T47D (cell line): ENCODE measurements around the gene VSTM2A.

Experiments used
- DNase-seq, 2 experiments: peaks; one replicate each; pipeline versions ENCODE4 v3.0.0 to v3.0.0-alpha.2; 2011 to 2012; ENCODE audit warnings: low read depth in 1 of 2, low spot score in 1 of 2
- JUND ChIP-seq: IDR thresholded peaks from 2 replicates; pipeline ENCODE4 v1.6.1; 2012; ENCODE audit warnings: low read depth
- in situ Hi-C: cut with HindIII; loops from 2 replicates; pipeline ENCODE4 v1.10.0; 2016; ENCODE audit warnings: low sequenced_read_pairs, low pct_unique_long_range_greater_than_20kb

VSTM2A gene

DNA sequence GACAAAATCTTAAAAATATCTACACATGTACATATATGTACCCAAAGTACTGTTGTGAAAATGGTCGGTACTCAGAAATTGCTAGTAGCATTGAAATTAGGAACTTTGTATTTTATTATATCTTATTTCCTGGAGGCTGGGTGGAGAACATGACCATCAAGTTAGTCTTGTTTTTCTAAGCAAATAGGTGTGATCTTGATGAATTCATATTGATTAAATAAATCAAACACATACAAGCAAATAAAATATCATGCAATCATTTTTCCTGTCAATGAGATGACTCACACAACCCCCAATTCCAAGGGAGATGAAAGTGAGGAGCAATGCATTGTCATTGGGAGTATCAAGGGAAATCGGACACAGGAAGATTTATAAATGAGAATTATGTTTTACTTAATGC, 18.0 kb downstream of the VSTM2A start:
- DNase-seq, result no peak
- in situ Hi-C loops, result no loop called here
- TF ChIP-seq JUND, result no peak

GRCh38 chr7:54560723-54561122, 18.5 kb downstream of the VSTM2A start:
- no peak for DNase-seq
- in situ Hi-C loops, result no loop called here
- no peak for TF ChIP-seq JUND

GRCh38 chr7:54563329-54563916, 21.2 kb downstream of the VSTM2A start:
- in situ Hi-C loops, result no loop called here
- no peak for TF ChIP-seq JUND
- no peak for DNase-seq

DNA sequence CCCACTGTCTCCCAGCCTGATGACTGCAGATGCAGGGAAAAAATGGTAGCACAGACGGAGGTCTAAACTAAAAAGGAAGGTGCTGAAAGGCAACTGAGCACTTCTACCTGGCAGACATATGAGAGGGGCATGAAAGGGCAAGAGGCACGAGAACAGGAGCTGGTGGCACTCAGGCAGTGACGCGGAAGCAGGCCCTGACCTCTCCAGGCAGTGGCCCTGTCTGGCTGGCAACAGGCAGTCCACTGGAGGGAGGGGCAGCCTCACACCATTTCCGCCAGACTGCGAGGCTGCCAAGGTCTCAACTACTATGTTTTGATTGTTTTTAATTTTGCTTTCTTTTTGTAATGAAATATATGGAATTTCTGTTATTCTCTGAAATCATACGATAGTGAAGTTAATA, 23.3 kb downstream of the VSTM2A start:
- DNase-seq, result no peak
- in situ Hi-C loops, result no loop called here
- TF ChIP-seq JUND, result no peak

DNA sequence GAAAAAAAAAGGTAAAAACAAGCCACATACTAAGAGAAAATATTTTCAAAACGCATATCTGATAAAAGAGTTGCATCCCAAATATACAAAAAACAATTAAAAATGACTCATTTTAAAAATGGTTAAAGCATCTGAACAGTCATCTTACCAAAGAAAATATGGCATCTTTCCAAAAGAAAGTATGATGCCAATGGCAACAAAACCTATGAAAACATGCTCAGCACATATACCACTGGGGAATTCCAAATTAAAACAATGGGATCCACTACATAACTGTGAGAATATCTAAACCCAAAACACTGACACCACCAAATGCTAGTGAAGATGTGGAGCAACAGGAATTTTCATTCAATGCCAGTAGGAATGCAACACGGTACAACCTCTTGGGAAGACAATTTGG, 39.3 kb downstream of the VSTM2A start:
- no peak for DNase-seq
- in situ Hi-C loops, result no loop called here
- no peak for TF ChIP-seq JUND

- no peak for TF ChIP-seq JUND
- no peak for DNase-seq
- in situ Hi-C loops, result no loop called here
Measured at GRCh38 chr7:54591404-54592386, 49.5 kb downstream of the VSTM2A start.

GRCh38 chr7:54596747-54597146, 54.6 kb downstream of the VSTM2A start:
- DNase-seq, result no peak
- in situ Hi-C loops, result no loop called here
- TF ChIP-seq JUND, result no peak

- TF ChIP-seq JUND, result no peak
- in situ Hi-C loops, result no loop called here
Measured at GRCh38 chr7:54615537-54615936, 73.4 kb downstream of the VSTM2A start.

More at GRCh38 chr7:54615537-54615936, 73.4 kb downstream of the VSTM2A start:
- DNase-seq, result no peak
